HL-60 (cell line): ENCODE results near the gene NAA60.

Source experiments
- CTCF ChIP-seq: IDR thresholded peaks from one replicate; pipeline ENCODE4 v1.5.1; 2011; ENCODE audit warnings: low read length, control low read depth, inconsistent platforms; ENCODE audit not compliant: insufficient read depth
- POLR2AphosphoS5 ChIP-seq: IDR thresholded peaks from 2 replicates; pipeline ENCODE4 v1.6.1; 2012; ENCODE audit warnings: low read depth
- REST ChIP-seq: IDR thresholded peaks from 2 replicates; pipeline ENCODE4 v1.6.1; 2012; ENCODE audit warnings: low read depth; ENCODE audit not compliant: insufficient replicate concordance

- TF ChIP-seq CTCF: no peak
- no peak for TF ChIP-seq POLR2AphosphoS5
- no peak for TF ChIP-seq REST
Observed at GRCh38 chr16:3476409-3476808, 32.9 kb downstream of the NAA60 start.
